Urinary bladder (tissue), 4 donors: Measurements from ENCODE around the gene TRDMT1. TPM values are rescaled to one million over a fixed set of nuclear protein-coding genes. Genes with fewer than 3 reads are reported as not detected.

Experiments
- DNase-seq: peaks from one replicate; pipeline ENCODE4 v3.0.0-alpha.2; 2015; ENCODE audit errors: extremely low spot score
- H3K27ac ChIP-seq: one replicate; pipeline ENCODE4 v1.5.1; 2013; ENCODE audit warnings: low read depth, mild to moderate bottlenecking, moderate library complexity
- H3K36me3 ChIP-seq: one replicate; pipeline ENCODE4 v1.6.1; 2013; ENCODE audit warnings: mild to moderate bottlenecking, moderate library complexity; ENCODE audit not compliant: insufficient read depth
- H3K4me1 ChIP-seq: one replicate; pipeline ENCODE4 v1.6.1; 2013; ENCODE audit warnings: mild to moderate bottlenecking, moderate library complexity; ENCODE audit not compliant: insufficient read depth
- H3K4me3 ChIP-seq: one replicate; pipeline ENCODE4 v1.5.1; 2013; ENCODE audit warnings: low read depth, low read length
- WGBS: extraction: QIAGEN DNeasy Blood & Tissue Kit; methylation state at CpG from one replicate; pipeline ENCODE4 v1.1.7; 2013; 5-methylcytosine and 5-hydroxymethylcytosine counted together
- polyA plus RNA-seq: library from polyadenylated mRNA; stranded (reverse); fragments of 200-250 nt; gene quantifications from one replicate; pipeline ENCODE4 v1.2.3, GENCODE V29; 2013
- total RNA-seq: library from RNA; depleted of rRNA; stranded (reverse); fragments of >200 nt; gene quantifications from one replicate; pipeline ENCODE4 v1.2.3, GENCODE V29; 2014
- donor health status: healthy with polysubstance abuse.
- donor health status: healthy.

TRDMT1 gene
- total and polyA plus RNA-seq, 2 donors = 3.0 to 31.5 TPM

GRCh38 chr10:17162828-17163227 lies 38.6 kb downstream of the TRDMT1 start:
- Histone ChIP-seq H3K36me3 (no peaks in the 10 kb centered on the region), H3K4me3 (no peak overlapping the region), H3K27ac (no peak overlapping the region), H3K4me1 (no peaks in the 10 kb centered on the region)
- no peak for DNase-seq
- WGBS = 83% methylated on average over 2 of the region's 2 CpGs

GRCh38 chr10:17161775-17162174 lies 39.7 kb downstream of the TRDMT1 start:
- H3K4me3 ChIP-seq = no peak overlapping the region
- no peak for DNase-seq
- no peaks in the 10 kb centered on the region for H3K36me3 ChIP-seq
- WGBS = 76% methylated on average over 3 of the region's 3 CpGs
- H3K27ac ChIP-seq = no peak overlapping the region
- no peaks in the 10 kb centered on the region for H3K4me1 ChIP-seq

- no peak for DNase-seq
- WGBS = 80% methylated on average over 2 of the region's 2 CpGs
- Histone ChIP-seq H3K4me1 (no peaks in the 10 kb centered on the region), H3K27ac (no peak overlapping the region), H3K36me3 (no peaks in the 10 kb centered on the region), H3K4me3 (no peak overlapping the region)
Observed at GRCh38 chr10:17157024-17157423, 44.4 kb downstream of the TRDMT1 start.

GRCh38 chr10:17155826-17156225 lies 45.6 kb downstream of the TRDMT1 start:
- no peak overlapping the region for H3K27ac ChIP-seq
- H3K4me1 ChIP-seq = no peaks in the 10 kb centered on the region
- no peak overlapping the region for H3K4me3 ChIP-seq
- no peak for DNase-seq
- no peaks in the 10 kb centered on the region for H3K36me3 ChIP-seq

GRCh38 chr10:17154116-17154515 lies 47.4 kb downstream of the TRDMT1 start:
- H3K36me3 ChIP-seq = no peaks in the 10 kb centered on the region
- H3K4me3 ChIP-seq = no peak overlapping the region
- DNase-seq = no peak
- H3K4me1 ChIP-seq = no peaks in the 10 kb centered on the region
- no peak overlapping the region for H3K27ac ChIP-seq

- WGBS = 66% methylated on average over 5 of the region's 5 CpGs
- Histone ChIP-seq H3K36me3 (no peaks in the 10 kb centered on the region), H3K4me1 (no peaks in the 10 kb centered on the region), H3K4me3 (no peak overlapping the region), H3K27ac (no peak overlapping the region)
- DNase-seq = no peak
Observed at GRCh38 chr10:17153321-17153720, 48.2 kb downstream of the TRDMT1 start.

- no peak for DNase-seq
- 34% methylated on average over 1 of the region's 1 CpG for WGBS
- H3K4me3 ChIP-seq = no peak overlapping the region
- no peaks in the 10 kb centered on the region for H3K36me3 ChIP-seq
- no peak overlapping the region for H3K27ac ChIP-seq
- H3K4me1 ChIP-seq = no peaks in the 10 kb centered on the region
Observed at GRCh38 chr10:17151716-17152115, 49.8 kb downstream of the TRDMT1 start.

GRCh38 chr10:17147884-17148489 lies 53.5 kb downstream of the TRDMT1 start:
- DNase-seq = no peak

GRCh38 chr10:17146892-17147291 lies 54.6 kb downstream of the TRDMT1 start:
- Histone ChIP-seq H3K36me3 (no peaks in the 10 kb centered on the region), H3K4me1 (no peaks in the 10 kb centered on the region), H3K4me3 (no peak overlapping the region), H3K27ac (no peak overlapping the region)
- 72% methylated on average over 3 of the region's 3 CpGs for WGBS
- DNase-seq = no peak

More at GRCh38 chr10:17147884-17148489, 53.5 kb downstream of the TRDMT1 start:
- no peak overlapping the region for H3K27ac ChIP-seq
- H3K36me3 ChIP-seq = no peaks in the 10 kb centered on the region
- WGBS = 74% methylated on average over 5 of the region's 5 CpGs
- H3K4me3 ChIP-seq = no peak overlapping the region
- H3K4me1 ChIP-seq = no peaks in the 10 kb centered on the region

- Histone ChIP-seq H3K4me1 (no peaks in the 10 kb centered on the region), H3K36me3 (no peaks in the 10 kb centered on the region), H3K27ac (no peak overlapping the region), H3K4me3 (no peak overlapping the region)
- no peak for DNase-seq
- 90% methylated on average over 1 of the region's 1 CpG for WGBS
Observed at GRCh38 chr10:17145239-17145638, 56.2 kb downstream of the TRDMT1 start.

- WGBS = 87% methylated on average over 5 of the region's 5 CpGs
- Histone ChIP-seq H3K36me3 (no peaks in the 10 kb centered on the region), H3K4me1 (no peaks in the 10 kb centered on the region), H3K4me3 (no peak overlapping the region), H3K27ac (no peak overlapping the region)
- DNase-seq = no peak
Observed at GRCh38 chr10:17144757-17145156, 56.7 kb downstream of the TRDMT1 start.

GRCh38 chr10:17144032-17144431 lies 57.4 kb downstream of the TRDMT1 start:
- Histone ChIP-seq H3K36me3 (no peaks in the 10 kb centered on the region), H3K27ac (no peak overlapping the region), H3K4me3 (no peak overlapping the region), H3K4me1 (no peaks in the 10 kb centered on the region)
- WGBS = 90% methylated on average over 2 of the region's 2 CpGs
- no peak for DNase-seq

GRCh38 chr10:17143055-17143690 lies 58.3 kb downstream of the TRDMT1 start:
- Histone ChIP-seq H3K4me3 (no peak overlapping the region), H3K27ac (no peak overlapping the region), H3K4me1 (no peaks in the 10 kb centered on the region), H3K36me3 (no peaks in the 10 kb centered on the region)
- DNase-seq = no peak
- WGBS = 66% methylated on average over 3 of the region's 3 CpGs

- DNase-seq = no peak
- WGBS = 83% methylated on average over 1 of the region's 1 CpG
- no peaks in the 10 kb centered on the region for H3K36me3 ChIP-seq
- no peak overlapping the region for H3K4me3 ChIP-seq
- H3K27ac ChIP-seq = no peak overlapping the region
- H3K4me1 ChIP-seq = no peaks in the 10 kb centered on the region
Observed at GRCh38 chr10:17141504-17142229, 59.8 kb downstream of the TRDMT1 start.
